HCT116 (cell line): ENCODE results near the gene TGFBI. TPM values are rescaled to one million over a fixed set of nuclear protein-coding genes. Genes with fewer than 3 reads are reported as not detected.

Experiments used
- ATAC-seq: fragments of 200-7000 bp; cut with Tn5 transposase; 2 replicates; pipeline ENCODE4 v1.9.1; 2020; ENCODE audit warnings: mild to moderate bottlenecking, moderate library complexity
- BruUV-seq: library from RNA; stranded (reverse); fragments of 400-500 nt; replicated peaks from 2 replicates; lab custom pipeline; 2021; lab: Mats Ljungman, UMichigan
- CTCF ChIA-PET: fragments of 300-600 bp; sonication (Branson Sonifier 250); formaldehyde crosslinking; loops from one replicate; lab custom pipeline; 2021; ENCODE audit warnings: antibody characterized with exemption; lab: Charles Lee
- POLR2A ChIA-PET: fragments of 300-600, 350-600 bp; sonication (Branson Sonifier 250); formaldehyde crosslinking; loops from one replicate; lab custom pipeline; 2021; ENCODE audit warnings: antibody characterized with exemption; lab: Charles Lee
- RAD21 ChIA-PET, 2 experiments: fragments of 300-600 bp; sonication (Branson Sonifier 250); formaldehyde crosslinking; loops; one replicate each; lab custom pipeline; 2023; ENCODE audit warnings: low total read pairs in 2 of 2; ENCODE audit not compliant: uncharacterized antibody in 2 of 2, unreplicated experiment in 2 of 2, low non-redundant PET in 1 of 2; lab: Charles Lee
- DNase-seq: peaks from one replicate; pipeline ENCODE4 v3.0.0-alpha.2; 2010; ENCODE audit warnings: low read depth, low spot score
- H2AFZ ChIP-seq: fragments of 200-600 bp; shearing (Covaris generic), sonication (generic); 2 replicates; pipeline ENCODE4 v1.6.1; 2017; ENCODE audit warnings: low read depth, mixed run types, mixed read lengths, antibody characterized with exemption, low read length; ENCODE audit not compliant: poor library complexity, severe bottlenecking
- H3K27ac ChIP-seq: 2 replicates; pipeline ENCODE4 v1.5.1; 2012; ENCODE audit warnings: low read depth, low read length
- H3K27me3 ChIP-seq: fragments of 200-600 bp; sonication (generic); 2 replicates; pipeline ENCODE4 v1.6.1; 2016; ENCODE audit warnings: mixed run types, low read length, mixed read lengths; ENCODE audit not compliant: insufficient read depth
- H3K36me3 ChIP-seq, 2 experiments: fragments of 200-500 bp in 1 of 2; fragments of 200-600 bp in 1 of 2; sonication (Bioruptor generic) in 1 of 2; sonication (generic) in 1 of 2; 2 replicates each; pipeline versions ENCODE4 v1.5.1 to v1.6.1; 2014 to 2016; ENCODE audit warnings: low read length in 2 of 2, inconsistent platforms in 1 of 2, mixed read lengths in 1 of 2, mixed run types in 1 of 2; ENCODE audit not compliant: insufficient read depth in 2 of 2, control insufficient read depth in 1 of 2
- H3K4me1 ChIP-seq, 2 experiments: fragments of 200-600 bp in 1 of 2; sonication (generic) in 1 of 2; 2 replicates each; pipeline versions ENCODE4 v1.5.1 to v1.6.1; 2012 to 2017; ENCODE audit warnings: low read length in 2 of 2, inconsistent platforms in 1 of 2, mild to moderate bottlenecking in 1 of 2, mixed read lengths in 1 of 2, mixed run types in 1 of 2, moderate library complexity in 1 of 2; ENCODE audit not compliant: insufficient read depth in 2 of 2, control insufficient read depth in 1 of 2
- H3K4me2 ChIP-seq: fragments of 200-600 bp; sonication (generic); 2 replicates; pipeline ENCODE4 v1.6.1; 2017; ENCODE audit warnings: mixed run types, low read length, mixed read lengths
- H3K4me3 ChIP-seq, 2 experiments: fragments of 200-600 bp in 1 of 2; sonication (generic) in 1 of 2; replicated peaks in 1 of 2; 2 replicates each; pipeline ENCODE4 v1.5.1; 2011 to 2016; ENCODE audit warnings: low read length in 2 of 2, control low read depth in 1 of 2, low read depth in 1 of 2, mild to moderate bottlenecking in 1 of 2, mixed read lengths in 1 of 2, mixed run types in 1 of 2
- H3K79me2 ChIP-seq: fragments of 200-600 bp; sonication (generic); 2 replicates; pipeline ENCODE4 v1.6.1; 2017; ENCODE audit warnings: mild to moderate bottlenecking, mixed run types, low read length, moderate library complexity, mixed read lengths; ENCODE audit not compliant: insufficient read depth
- H3K9ac ChIP-seq: fragments of 200-600 bp; sonication (generic); 2 replicates; pipeline ENCODE4 v1.6.1; 2016; ENCODE audit warnings: low read length, mixed read lengths
- H3K9me2 ChIP-seq: fragments of 200-600 bp; sonication (generic), shearing (Covaris generic); 2 replicates; pipeline ENCODE4 v1.6.1; 2017; ENCODE audit warnings: mixed run types, mild to moderate bottlenecking, moderate library complexity; ENCODE audit not compliant: insufficient read depth
- H3K9me3 ChIP-seq, 2 experiments: fragments of 200-500 bp in 1 of 2; fragments of 200-600 bp in 1 of 2; sonication (Bioruptor generic) in 1 of 2; sonication (generic) in 1 of 2; 2 replicates each; pipeline ENCODE4 v1.6.1; 2014 to 2017; ENCODE audit warnings: low read length in 2 of 2, mixed read lengths in 2 of 2, inconsistent platforms in 1 of 2, low read depth in 1 of 2, mild to moderate bottlenecking in 1 of 2, mixed run types in 1 of 2, moderate library complexity in 1 of 2; ENCODE audit not compliant: control insufficient read depth in 1 of 2, insufficient read depth in 1 of 2
- H4K20me1 ChIP-seq: fragments of 200-600 bp; sonication (generic), shearing (Covaris generic); 2 replicates; pipeline ENCODE4 v1.6.1; 2017; ENCODE audit warnings: mixed run types, mild to moderate bottlenecking, moderate library complexity; ENCODE audit not compliant: insufficient read depth
- EZH2 ChIP-seq: fragments of 200-600 bp; sonication (generic); IDR thresholded peaks from 2 replicates; pipeline ENCODE4 v1.6.1; 2017; ENCODE audit warnings: antibody characterized with exemption, mixed run types
- JUND ChIP-seq: IDR thresholded peaks from 2 replicates; pipeline ENCODE4 v1.6.1; 2012
- POLR2A ChIP-seq: IDR thresholded peaks from 2 replicates; pipeline ENCODE4 v1.7.0; 2011; ENCODE audit warnings: borderline replicate concordance; ENCODE audit not compliant: insufficient read depth, insufficient read length; ENCODE audit errors: extremely low read depth
- SP1 ChIP-seq: IDR thresholded peaks from 2 replicates; pipeline ENCODE4 v1.6.1; 2012; ENCODE audit warnings: low read depth
- ZNF274 ChIP-seq: fragments of 200-500 bp; sonication (Bioruptor generic); IDR thresholded peaks from 2 replicates; pipeline ENCODE4 v1.6.1; 2014; ENCODE audit warnings: mild to moderate bottlenecking, low read depth, low read length, inconsistent platforms
- intact Hi-C: fragments of 100-400 bp; cut with micrococcal nuclease; formaldehyde crosslinking; loops from 2 replicates; pipeline ENCODE4 v1.10.0; 2022
- total RNA-seq: library from RNA; stranded (reverse); gene quantifications from one replicate; pipeline ENCODE4 v1.2.1, GENCODE V29; 2021; ENCODE audit not compliant: unreplicated experiment
- TF ChIP-seq, protein P1 (sequence below): IDR thresholded peaks from 2 replicates; pipeline ENCODE4 v1.6.1; 2012
- TF ChIP-seq, protein P2 (sequence below): IDR thresholded peaks from 2 replicates; pipeline ENCODE4 v1.6.1; 2012; ENCODE audit warnings: low read depth

Gene TGFBI
- total RNA-seq, 1 experiment from 2014 or later, result 0.64 TPM

DNA sequence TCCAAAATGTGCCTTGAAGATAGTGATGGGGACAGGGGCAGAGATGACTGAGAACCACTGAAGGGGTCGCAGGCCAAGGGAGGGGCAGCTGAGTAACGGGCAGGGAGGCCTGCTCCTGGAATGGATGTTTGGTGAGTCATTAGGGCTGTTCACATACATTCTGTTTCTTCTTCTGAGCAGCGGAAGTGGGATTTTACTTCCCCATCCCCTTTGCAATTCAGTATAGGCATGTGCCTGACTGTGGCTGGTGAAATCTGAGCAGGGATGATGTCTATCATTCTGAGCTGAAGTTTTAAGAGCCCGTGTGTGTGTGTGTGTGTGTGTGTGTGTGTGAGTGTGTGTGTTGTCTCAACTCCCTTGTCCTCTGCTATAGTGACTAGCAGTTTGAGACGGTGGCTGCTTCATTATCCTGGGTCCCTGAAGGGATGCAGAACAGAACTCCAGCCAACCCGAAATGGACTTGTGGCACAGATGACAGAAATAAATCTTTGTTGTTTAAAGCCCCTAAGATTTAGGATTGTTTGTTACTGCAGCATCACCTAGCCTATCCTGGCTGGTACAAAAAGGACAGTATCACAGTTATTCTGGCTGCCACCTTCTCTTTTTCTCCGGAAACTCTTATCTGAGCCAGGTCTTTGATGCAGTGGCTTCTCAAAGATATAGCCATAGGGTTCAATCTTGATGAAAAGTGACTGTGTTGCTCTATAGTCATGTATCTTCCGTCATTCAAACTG, 29.2 kb upstream of the TGFBI start:
- Histone ChIP-seq H3K4me2 (no peak overlapping the region), H4K20me1 (no peaks in the 10 kb centered on the region), H2AFZ (no peak overlapping the region), H3K9me3 (no peaks in the 10 kb centered on the region), H3K27ac (no peak overlapping the region), H3K79me2 (no peaks in the 10 kb centered on the region), H3K9ac (no peak overlapping the region), H3K36me3 (no peaks in the 10 kb centered on the region), H3K9me2 (no peaks in the 10 kb centered on the region), H3K4me3 (no peak overlapping the region), H3K4me1 (no peaks in the 10 kb centered on the region), H3K27me3 (peaks cover 55% of the 10 kb centered on the region)
- CTCF ChIA-PET, result no interaction called here
- POLR2A ChIA-PET, result no interaction called here
- no TSS peak for BruUV-seq
- ATAC-seq (peak; percentile 22; the same call in 1 of the 2 replicates), DNase-seq (no peak)
- RAD21 ChIA-PET, result no interaction called here
- TF ChIP-seq, protein P1, sequence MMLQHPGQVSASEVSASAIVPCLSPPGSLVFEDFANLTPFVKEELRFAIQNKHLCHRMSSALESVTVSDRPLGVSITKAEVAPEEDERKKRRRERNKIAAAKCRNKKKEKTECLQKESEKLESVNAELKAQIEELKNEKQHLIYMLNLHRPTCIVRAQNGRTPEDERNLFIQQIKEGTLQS, result no peak
- TF ChIP-seq SP1, result no peak
- no peak for TF ChIP-seq JUND
- TF ChIP-seq, protein P2, sequence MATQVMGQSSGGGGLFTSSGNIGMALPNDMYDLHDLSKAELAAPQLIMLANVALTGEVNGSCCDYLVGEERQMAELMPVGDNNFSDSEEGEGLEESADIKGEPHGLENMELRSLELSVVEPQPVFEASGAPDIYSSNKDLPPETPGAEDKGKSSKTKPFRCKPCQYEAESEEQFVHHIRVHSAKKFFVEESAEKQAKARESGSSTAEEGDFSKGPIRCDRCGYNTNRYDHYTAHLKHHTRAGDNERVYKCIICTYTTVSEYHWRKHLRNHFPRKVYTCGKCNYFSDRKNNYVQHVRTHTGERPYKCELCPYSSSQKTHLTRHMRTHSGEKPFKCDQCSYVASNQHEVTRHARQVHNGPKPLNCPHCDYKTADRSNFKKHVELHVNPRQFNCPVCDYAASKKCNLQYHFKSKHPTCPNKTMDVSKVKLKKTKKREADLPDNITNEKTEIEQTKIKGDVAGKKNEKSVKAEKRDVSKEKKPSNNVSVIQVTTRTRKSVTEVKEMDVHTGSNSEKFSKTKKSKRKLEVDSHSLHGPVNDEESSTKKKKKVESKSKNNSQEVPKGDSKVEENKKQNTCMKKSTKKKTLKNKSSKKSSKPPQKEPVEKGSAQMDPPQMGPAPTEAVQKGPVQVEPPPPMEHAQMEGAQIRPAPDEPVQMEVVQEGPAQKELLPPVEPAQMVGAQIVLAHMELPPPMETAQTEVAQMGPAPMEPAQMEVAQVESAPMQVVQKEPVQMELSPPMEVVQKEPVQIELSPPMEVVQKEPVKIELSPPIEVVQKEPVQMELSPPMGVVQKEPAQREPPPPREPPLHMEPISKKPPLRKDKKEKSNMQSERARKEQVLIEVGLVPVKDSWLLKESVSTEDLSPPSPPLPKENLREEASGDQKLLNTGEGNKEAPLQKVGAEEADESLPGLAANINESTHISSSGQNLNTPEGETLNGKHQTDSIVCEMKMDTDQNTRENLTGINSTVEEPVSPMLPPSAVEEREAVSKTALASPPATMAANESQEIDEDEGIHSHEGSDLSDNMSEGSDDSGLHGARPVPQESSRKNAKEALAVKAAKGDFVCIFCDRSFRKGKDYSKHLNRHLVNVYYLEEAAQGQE, result no peak
- no peak for TF ChIP-seq ZNF274
- TF ChIP-seq EZH2, result no peak
- TF ChIP-seq POLR2A, result no peak
- intact Hi-C loops, result loop anchor here (5.0 kb wide), 1 partner anchor 878 kb away; no protein-coding TSS in a partner anchor
